ENCODE results near the gene LTBP1. TPM values are rescaled to one million over a fixed set of nuclear protein-coding genes. Genes with fewer than 3 reads are reported as not detected.

LTBP1 gene
- total and polyA plus RNA-seq, 11 donors: 23.5 to 150 (median 102) TPM

- Histone ChIP-seq H3K36me3 (peaks cover 0 to 6% (median 0%) of the 10 kb centered on the region in 9 donors), H3K4me3 (no peak overlapping the region), H3K4me1 (peaks cover 0 to 21% (median 3%) of the 10 kb centered on the region in 12 donors), H3K9me3 (no peaks in the 10 kb centered on the region), H3K27me3 (no peaks in the 10 kb centered on the region), H3K27ac (no peak overlapping the region)
- whole genome bisulfite sequencing, 4 donors: 81 to 88% (median 82%) methylated on average over 8 of the region's 8 CpGs
- TF ChIP-seq CTCF (IDR thresholded peaks at IDR 0.05) (peak in 11 of 12 donors; percentile 21 to 54 (median 39)), POLR2A (IDR thresholded peaks at IDR 0.05) (no peak)
- intact Hi-C loops (cut with DNase I): no loop called here
- no peak for ATAC-seq
- DNase-seq: no peak
Measured at GRCh38 chr2:33380001-33380609, 433.4 kb downstream of the LTBP1 start.

- DNase-seq: no peak
- Histone ChIP-seq H3K4me1 (peaks cover 0 to 21% (median 3%) of the 10 kb centered on the region in 12 donors), H3K36me3 (peaks cover 0 to 6% (median 0%) of the 10 kb centered on the region in 9 donors), H3K4me3 (no peak overlapping the region), H3K27me3 (no peaks in the 10 kb centered on the region), H3K27ac (no peak overlapping the region), H3K9me3 (no peaks in the 10 kb centered on the region)
- intact Hi-C loops (cut with DNase I): no loop called here
- TF ChIP-seq POLR2A (IDR thresholded peaks at IDR 0.05) (no peak), CTCF (IDR thresholded peaks at IDR 0.05) (no peak)
- 72 to 84% (median 77%) methylated on average over 2 of the region's 2 CpGs for WGBS, 4 donors
- ATAC-seq: no peak
Measured at GRCh38 chr2:33380719-33381118, 434.0 kb downstream of the LTBP1 start.

- no peak for DNase-seq
- Histone ChIP-seq H3K36me3 (peaks cover 0 to 6% (median 0%) of the 10 kb centered on the region in 9 donors), H3K27me3 (no peaks in the 10 kb centered on the region), H3K9me3 (no peaks in the 10 kb centered on the region), H3K27ac (no peak overlapping the region), H3K4me1 (peaks cover 0 to 21% (median 3%) of the 10 kb centered on the region in 12 donors), H3K4me3 (no peak overlapping the region)
- TF ChIP-seq CTCF (IDR thresholded peaks at IDR 0.05): no peak
- ATAC-seq: no peak
- intact Hi-C loops (cut with DNase I): no loop called here
- WGBS, 4 donors: 89 to 95% (median 92%) methylated on average over 4 of the region's 4 CpGs
Measured at GRCh38 chr2:33381301-33381858, 434.6 kb downstream of the LTBP1 start.

DNA sequence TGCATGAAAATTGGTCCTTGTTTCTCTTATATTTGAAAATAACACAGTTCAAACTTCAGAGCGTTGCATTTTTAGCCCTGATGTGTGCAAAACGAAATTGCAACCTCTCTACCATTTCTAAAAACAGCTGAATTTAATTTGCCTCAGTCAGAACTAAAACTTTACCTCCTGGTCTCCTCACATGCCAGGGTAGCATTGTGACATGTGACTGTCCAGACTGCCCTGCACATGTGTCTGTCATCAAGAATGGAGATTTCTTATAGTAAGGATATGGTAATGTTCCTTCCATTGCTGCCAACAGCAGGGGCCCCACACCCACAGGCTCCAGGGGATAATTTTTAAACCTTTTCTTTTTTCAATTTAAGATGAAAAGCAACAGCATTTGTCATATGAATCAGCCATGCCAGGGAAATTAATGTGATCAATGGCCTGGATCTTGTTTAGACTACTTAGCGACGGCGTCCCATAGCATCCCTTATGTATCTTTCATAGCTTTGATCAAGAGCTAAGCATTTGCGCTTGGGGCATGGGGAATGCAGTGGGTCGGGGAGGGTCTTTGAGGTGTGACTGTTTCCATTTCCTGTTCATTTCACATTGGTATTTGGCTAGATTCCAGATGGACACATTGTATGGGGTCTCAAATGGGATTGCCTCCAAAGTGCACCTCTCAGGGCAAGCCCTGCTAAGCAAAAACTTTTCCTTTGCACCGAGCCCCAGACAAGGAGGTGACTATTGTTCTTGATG, 437.3 kb downstream of the LTBP1 start:
- peak in 1 of 4 donors; percentile 10 for ATAC-seq
- Histone ChIP-seq H3K27ac (no peak overlapping the region), H3K36me3 (peaks cover 0 to 22% (median 0%) of the 10 kb centered on the region in 9 donors), H3K4me1 (peaks cover 0 to 15% (median 3%) of the 10 kb centered on the region in 12 donors), H3K27me3 (no peaks in the 10 kb centered on the region), H3K9me3 (no peaks in the 10 kb centered on the region), H3K4me3 (no peak overlapping the region)
- intact Hi-C loops (cut with DNase I): no loop called here
- WGBS, 4 donors: 88 to 91% (median 89%) methylated on average over 8 of the region's 8 CpGs
- DNase-seq: no peak
- TF ChIP-seq CTCF (IDR thresholded peaks at IDR 0.05) (no peak), POLR2A (IDR thresholded peaks at IDR 0.05) (no peak)
